GM19035 (cell line): Measurements from ENCODE around the gene SKI.
"Not testable (repeated sequence)": the region's sequence is repeated elsewhere in the genome, so short reads cannot be mapped to it uniquely, and the experiment has no call there.

Experiments
- ATAC-seq: cut with Tn5 transposase; IDR thresholded peaks from one replicate; pipeline ENCODE4 v1.9.1; 2021; ENCODE audit not compliant: unreplicated experiment

SKI gene

GRCh38 chr1:2318314-2319278 lies 90.5 kb downstream of the SKI start:
- ATAC-seq, result no peak

DNA sequence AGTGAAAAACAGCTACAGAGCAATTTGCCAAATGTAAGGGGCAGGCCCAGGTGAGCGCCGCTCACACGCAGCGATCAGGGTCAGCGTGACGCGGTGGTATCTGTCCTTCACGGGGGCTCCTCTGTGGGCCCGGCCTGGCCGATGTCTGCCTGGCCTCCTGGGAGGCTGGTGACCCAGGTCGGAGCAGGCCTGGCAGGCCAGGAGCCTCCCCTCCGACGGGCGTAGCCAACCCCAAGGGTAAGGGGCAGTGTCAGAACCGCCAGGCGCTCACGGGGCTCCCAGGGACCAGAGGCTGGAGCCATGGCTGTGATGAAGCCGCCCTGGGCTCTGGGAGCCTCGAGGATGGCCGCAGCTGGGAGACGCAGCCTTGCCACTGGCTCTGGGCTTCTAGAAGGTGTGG lies 91.2 kb downstream of the SKI start:
- ATAC-seq, result no peak

GRCh38 chr1:2320006-2320405 lies 91.9 kb downstream of the SKI start:
- ATAC-seq, result no peak

DNA sequence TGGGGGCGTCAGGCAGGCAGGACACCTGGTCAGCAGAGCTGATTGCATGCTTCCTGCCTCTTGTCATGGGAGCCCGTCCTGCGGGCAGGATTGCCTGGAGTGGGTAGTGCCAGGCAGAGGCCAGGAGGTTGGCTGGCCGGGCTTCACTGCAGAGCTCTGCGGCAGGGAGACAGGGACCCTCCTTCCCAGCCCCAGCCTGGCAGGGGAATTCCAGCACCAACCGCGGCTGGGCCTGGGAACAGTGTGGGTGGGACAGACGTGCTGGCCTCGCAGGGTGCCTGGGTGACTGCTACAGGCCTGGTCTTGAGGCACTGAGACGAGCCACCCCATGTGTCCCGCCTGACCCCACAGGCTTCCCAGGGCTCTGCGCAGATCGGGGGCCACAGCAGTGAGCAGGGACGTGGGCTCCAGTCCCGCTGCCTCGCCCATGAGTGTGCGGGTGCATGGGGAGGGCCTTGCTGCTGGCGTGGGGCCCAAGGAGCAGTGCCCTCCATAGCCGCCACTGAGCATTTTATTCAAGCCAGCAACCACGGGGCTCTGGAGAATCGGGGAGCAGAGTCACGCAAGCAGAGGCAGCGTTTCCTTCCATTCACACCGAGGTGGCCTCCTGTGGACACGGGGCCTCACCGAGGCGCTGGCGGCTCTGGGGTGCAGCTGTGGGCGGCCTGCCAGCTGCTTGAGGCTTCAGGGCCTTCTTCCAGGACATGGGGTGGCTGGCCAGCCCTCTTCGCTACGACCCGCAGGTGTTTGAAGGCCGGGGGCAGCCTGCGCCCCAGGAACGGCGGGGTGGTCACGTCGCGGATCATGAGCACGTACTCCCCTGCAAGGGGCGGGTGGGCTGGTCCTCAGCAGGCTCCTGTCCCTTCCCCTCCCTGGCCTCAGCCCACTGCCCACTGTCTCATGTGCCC lies 92.9 kb downstream of the SKI start:
- ATAC-seq, result no peak

- no peak for ATAC-seq
These were observed 94.0 kb downstream of the SKI start for GRCh38 chr1:2322065-2322571.

- ATAC-seq, result no peak
These were observed 94.6 kb downstream of the SKI start for GRCh38 chr1:2322581-2323211.

GRCh38 chr1:2323451-2323974 lies 95.4 kb downstream of the SKI start:
- no peak for ATAC-seq

- ATAC-seq, result no peak
These were observed 96.6 kb downstream of the SKI start for GRCh38 chr1:2324553-2325366.

DNA sequence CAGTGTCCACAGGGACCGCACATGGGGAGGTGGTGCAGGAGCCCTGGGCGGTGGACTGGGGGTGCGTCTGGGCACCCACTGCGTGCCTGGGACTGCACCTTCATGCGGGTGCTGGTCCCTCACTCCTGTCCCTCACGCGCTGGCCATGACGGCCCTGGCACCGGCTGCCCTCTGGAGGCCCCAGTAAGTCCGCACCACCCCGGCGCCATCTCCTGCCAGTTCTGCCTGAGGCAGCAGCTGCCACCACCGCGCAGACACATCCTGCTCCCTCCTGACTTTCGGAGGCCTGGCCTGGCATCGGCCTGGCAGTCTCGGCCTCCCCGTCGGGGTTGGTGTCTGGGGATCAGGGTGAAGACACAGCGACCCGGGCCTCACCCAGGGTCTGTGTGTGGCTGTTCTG lies 98.4 kb downstream of the SKI start:
- ATAC-seq, result no peak

DNA sequence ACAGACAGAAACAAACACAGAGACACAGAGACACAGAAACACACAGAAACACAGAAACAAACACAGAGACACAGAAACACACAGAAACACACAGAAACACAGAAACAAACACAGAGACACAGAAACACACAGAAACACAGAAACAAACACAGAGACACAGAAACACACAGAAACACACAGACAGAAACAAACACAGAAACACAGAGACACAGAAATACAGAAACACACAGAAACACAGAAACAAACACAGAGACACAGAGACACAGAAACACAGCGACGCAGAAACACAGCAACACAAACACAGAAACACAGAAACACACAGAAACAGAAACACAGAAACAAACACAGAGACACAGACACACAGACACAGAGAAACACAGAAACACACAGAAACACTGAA lies 99.0 kb downstream of the SKI start:
- ATAC-seq, result not testable (repeated sequence)

DNA sequence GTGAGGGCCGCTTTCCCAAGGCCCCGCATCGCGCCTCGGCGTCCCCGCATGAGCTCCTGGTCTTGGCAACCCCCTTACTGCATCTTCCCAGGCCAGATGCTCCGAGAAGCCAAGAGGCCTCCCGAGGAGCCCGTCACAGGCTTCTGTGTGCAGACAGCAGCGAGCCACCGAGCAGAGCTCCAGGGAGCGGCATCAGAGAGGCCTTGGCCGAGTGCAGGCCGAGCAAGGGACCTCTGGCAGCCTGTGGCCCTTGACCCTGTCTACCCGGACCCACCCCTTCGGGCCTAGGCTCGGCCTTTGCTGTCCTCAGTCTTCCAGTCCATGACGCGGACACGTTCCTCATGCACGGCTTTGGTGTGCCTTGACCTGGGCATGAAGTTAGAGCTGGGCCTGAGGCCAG lies 99.7 kb downstream of the SKI start:
- ATAC-seq, result no peak

DNA sequence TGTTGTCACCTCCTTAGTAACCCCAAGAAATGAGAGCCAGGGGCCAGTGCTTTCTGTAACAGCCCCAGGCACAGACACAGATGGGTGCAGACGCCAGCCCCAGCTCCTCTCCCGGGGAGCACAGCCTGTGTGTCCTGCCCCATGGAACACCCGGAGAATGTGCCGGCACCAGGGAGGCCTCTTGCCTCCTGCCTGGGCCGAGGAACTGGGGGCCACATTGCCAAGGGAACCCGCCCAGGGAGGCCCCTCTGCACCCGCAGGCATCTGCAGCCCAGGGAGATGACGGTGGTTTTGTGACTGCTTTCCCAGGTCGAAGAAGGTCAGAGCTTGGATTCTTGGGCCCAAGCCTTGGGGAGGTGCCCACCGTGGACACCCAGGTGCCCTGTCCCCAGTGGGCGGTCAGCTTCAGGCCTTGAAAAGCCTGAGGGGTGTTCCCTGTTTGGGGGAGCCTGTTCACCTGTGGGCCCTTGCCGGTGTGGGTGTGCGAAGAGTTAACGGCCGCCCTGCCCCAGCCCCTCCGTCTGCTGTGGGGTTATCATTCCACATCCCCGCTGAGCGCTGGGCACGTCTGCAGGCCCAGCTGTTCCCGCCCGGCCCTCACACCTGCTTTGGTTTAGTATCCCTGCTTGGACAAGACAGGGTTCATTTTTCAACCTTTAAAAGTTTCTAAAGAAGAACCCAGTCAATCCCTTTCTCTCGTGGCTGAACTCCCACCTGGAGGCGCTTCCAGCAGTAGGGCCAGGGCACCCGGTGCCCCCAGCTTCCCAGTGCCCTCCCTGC lies 100.7 kb downstream of the SKI start:
- ATAC-seq, result no peak

GRCh38 chr1:2330035-2330434 lies 101.9 kb downstream of the SKI start:
- no peak for ATAC-seq

DNA sequence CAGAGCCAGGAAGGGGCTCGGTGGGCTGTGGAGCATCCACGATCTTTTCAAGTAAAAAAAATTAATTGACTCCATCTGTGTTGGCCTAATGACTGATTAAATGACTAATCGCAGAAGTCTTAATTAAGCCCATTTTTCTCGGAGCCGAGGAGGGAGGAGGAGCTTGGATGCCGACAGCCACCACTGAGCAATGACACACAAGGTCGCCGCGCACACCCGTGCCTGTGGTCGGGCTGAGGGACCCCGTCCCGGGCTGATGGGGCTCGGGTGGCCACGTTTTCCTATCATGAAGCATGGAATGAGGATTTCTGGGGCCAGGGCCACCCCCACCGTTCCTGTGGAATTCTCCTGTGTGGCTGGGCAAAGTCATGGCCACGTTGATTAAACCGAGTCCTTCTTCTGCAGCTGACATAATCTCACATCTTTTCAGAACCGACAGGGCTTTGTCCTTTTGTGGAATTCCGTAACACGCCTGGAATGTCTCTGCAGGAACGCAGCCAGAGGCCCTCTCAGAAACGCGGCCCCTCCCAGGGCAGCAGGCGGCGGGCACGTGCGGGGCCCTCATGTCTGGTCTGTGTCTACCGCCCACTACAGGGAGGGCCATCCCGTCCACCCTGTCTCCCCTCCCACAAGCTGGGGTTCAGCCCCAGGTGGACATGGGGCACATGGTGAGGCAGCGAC lies 102.5 kb downstream of the SKI start:
- no peak for ATAC-seq

GRCh38 chr1:2331200-2331544 lies 103.1 kb downstream of the SKI start:
- ATAC-seq, result no peak

DNA sequence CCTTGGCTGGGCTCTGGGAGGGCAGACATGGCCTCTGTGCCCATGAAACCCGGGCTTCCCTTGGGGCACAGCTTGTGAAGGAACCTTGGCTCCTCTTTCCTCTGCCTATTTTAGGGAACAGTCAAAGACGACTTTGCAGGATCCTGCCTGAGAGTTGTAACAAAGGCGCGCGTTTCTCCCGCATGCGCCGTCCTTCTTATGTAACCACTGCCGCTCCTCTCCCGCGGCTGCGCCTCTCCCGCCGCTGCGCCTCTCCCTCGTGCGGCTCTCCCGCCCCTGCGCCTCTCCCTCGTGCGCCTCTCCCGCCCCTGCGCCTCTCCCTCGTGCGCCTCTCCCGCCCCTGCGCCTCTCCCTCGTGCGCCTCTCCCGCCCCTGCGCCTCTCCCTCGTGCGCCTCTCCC lies 103.5 kb downstream of the SKI start:
- ATAC-seq, result not testable (repeated sequence)

GRCh38 chr1:2334366-2334765 lies 106.2 kb downstream of the SKI start:
- no peak for ATAC-seq

- no peak for ATAC-seq
These were observed 106.9 kb downstream of the SKI start for GRCh38 chr1:2334883-2335534.
